CD1c-positive myeloid dendritic cell (primary cell): ENCODE results near the gene PPP4R4.

ENCODE experiments used
- DNase-seq: peaks from one replicate; pipeline ENCODE4 v3.0.0-alpha.2; 2016; ENCODE audit errors: extremely low spot score

Gene PPP4R4, protein sequence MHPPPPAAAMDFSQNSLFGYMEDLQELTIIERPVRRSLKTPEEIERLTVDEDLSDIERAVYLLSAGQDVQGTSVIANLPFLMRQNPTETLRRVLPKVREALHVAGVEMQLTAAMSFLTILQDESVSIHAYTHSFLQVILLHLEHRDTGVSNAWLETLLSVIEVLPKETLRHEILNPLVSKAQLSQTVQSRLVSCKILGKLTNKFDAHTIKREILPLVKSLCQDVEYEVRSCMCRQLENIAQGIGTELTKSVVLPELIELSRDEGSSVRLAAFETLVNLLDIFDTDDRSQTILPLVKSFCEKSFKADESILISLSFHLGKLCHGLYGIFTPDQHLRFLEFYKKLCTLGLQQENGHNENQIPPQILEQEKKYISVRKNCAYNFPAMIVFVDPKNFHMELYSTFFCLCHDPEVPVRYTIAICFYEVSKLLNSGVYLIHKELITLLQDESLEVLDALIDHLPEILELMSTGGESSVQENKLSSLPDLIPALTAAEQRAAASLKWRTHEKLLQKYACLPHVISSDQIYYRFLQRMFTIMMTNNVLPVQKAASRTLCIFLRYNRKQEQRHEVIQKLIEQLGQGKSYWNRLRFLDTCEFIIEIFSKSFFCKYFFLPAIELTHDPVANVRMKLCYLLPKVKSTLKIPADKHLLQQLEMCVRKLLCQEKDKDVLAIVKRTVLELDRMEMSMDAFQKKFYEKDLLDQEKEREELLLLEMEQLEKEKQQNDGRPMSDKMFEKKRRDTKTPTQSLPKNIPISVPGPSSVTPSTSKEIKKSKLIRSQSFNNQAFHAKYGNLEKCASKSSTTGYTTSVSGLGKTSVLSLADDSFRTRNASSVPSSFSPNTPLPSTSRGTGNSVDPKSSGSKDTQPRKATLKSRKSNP

GRCh38 chr14:94173885-94174603, at the start of gene PPP4R4:
Gene PPP4R4 (plus strand): TSS chr14:94174322. CDS start chr14:94174466, 144 bp downstream.
- DNase-seq, result peak; percentile 76

DNA sequence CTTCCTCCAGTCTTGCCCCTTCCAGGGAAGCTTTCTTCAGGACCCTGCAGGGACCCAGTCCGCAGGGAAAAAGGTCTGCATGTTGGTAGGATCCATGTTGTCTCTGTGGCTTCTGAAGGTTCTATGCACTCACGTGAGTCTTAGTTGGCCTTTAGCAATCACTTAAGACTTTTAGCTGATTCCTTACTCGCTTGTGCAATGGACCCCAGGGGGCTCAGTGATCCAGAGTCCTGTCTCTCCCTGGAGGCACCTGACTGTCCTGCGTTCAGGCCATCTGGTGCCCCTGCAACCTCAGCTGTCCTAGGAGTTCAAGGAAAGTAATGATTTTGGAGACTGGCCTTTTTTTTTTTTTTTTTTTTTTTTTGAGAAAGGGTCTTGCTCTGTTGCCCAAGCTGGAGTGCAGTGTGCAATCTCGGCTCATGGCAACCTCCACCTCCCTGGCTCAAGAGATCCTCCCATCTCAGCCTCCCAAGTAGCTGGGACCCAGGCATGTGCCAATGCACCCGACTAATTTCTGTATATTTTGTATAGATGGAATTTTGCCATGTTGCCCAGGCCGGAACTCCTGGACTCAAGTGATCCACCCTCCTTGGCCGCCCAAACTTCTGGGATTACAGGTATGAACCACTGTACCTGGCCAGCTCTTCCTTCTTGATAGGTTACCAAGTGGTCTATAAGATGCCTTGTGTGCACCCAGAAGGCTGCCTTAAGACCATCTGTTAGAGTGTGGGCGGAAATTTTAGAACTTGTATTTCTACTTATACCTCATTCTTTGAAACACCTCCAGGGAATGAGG, 49.3 kb upstream of the PPP4R4 start:
- no peak for DNase-seq

DNA sequence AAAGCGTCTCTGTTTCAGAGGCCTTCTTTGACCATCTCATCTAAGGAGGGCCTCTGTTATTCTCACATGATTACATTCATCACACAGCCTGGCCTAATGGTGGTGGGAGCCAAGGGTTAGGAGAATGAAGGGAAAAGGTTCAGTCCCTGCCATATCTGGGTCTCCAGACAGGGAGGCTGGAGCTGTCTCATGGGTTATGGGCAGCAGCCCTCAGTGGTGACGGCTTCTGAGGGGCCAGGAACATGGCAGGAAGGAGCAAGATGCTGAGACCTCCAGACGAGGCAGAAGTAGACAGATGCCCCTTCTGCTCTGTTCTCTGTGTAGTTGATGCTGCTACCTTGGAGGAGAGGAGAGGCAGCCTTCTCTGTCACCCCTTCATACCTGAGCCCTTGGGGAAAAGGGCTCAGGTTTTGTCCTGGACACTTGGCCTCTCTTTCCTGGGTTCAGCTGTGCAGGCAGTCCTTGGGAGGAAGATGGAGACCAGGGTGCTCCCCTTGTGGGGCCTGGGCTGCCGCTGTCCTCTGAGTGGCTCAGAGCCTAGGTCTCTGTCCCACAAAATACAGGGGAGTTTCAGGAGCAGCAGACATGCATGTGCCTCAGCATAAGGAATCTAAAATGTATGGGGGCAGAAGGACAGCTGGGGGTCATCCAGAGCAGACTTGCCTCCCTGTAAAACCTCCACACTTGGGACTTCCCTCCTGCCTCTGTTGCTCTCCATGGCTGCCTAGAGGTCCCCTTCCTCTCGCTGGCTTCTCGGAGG, 48.3 kb upstream of the PPP4R4 start:
- no peak for DNase-seq

DNA sequence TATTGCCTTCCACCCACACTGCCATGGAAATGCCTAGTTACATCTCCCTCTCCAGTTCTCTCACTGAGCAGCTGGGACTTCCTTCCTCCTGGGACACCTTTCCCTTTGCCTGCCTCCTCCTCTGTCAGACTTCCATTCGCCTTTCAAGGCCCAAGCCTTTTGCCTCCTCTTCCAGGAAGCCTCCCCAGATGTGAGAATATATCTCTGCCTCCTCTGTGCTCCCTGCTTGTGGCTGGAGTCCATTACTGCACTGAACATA, 47.8 kb upstream of the PPP4R4 start:
- no peak for DNase-seq

GRCh38 chr14:94126800-94127199, 47.3 kb upstream of the PPP4R4 start:
- no peak for DNase-seq

DNA sequence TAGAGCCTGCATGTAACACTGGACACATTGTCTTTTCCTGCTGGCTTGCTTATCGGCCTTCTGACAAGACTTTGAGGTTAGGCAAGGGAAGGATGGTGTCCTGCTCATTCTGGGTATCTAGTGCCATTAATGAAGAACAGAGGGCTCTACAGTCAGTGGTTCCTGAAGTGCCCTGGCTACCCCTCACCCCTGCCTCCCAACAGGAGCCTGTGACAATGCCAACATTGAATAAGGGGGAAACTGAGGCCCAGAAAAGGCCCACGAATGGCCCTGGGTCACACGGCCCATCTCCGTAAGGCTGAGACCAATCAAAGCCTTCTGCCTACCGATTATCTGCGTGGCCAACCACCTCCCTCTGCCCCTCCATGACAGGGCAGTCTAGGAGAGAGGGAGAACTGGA, 46.8 kb upstream of the PPP4R4 start:
- no peak for DNase-seq

DNA sequence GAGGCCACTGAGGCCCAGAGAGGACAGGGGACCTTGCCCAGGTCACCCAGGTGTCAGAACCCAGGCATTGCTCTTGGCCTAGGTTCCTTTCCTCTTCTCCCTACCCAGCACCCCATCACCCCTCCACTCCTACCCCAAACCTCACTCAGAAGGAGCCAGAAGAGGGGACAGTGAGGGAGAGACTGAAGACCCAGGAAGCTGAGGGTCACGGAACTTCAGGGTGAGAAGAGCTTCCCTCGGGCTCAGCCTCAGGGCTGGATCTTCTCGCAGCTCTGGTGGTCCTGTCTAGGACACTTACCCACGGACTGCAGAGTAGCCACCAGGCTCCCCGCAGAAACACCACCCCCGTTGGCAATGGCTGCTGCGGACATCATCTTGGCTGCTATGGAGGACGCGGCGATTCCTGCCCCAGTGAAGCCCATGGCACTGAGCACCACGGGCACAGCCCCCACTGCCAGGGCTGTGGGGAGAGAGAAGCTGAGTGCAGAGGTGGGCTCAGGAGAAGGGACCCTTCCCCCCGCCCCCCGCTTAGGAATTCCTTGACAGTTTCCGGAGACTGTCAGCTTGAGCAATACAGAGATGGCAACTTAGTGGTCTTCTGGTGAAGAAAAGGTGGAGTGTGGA, 45.8 kb upstream of the PPP4R4 start:
- no peak for DNase-seq

GRCh38 chr14:94129111-94129757, 44.9 kb upstream of the PPP4R4 start, which contains the start of gene IFI27L2:
Gene IFI27L2 (minus strand): TSS chr14:94129604. CDS start chr14:94129564, 40 bp downstream.
- peak; percentile 82 for DNase-seq

GRCh38 chr14:94129758-94130414, 44.2 kb upstream of the PPP4R4 start:
- DNase-seq, result peak; percentile 67

DNA sequence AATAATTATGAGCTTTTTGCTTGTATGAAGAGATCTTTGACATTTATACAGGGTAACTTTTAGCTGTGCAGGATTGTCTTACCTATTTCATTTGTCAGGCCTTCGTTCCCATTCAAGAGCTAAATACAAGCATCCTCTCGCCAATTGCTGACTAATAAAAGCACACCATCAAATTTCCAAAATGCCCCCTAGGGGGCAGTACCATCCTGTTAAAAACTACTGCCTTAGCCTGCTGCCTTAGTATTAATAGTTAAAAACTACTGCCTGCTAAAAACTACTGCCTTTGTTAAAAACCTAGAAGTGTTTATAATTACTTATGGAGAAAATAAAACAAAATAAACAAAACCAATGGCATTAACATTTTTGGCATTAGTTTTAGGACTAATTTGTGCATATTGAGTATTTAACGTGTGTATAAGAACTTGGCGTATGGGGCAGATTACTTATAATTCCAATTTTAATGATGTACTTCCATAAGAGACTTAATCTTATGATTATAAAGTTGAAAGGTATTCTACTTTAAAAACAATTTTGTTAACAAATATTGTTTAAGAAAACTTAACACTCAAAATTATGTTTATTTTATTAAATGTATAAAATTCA, 41.7 kb upstream of the PPP4R4 start:
- peak; percentile 79 for DNase-seq

DNA sequence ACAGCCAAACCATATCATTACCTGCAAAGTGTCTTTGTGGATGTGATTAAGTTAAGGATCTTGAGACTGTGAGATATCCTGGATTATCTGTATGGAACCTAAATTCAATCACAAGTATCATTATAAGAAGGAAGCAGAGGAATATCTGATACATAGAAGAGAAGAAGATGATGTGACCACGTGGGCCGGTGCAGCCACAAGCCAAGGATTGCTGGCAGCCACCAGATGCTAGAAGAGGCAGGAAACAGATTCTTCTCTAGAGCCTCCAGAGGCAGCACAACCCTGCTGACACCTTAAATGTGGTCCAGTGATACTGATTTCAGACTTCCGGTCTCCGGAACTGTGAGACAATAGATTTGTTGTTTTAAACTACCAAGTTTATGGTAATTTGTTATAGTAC, 38.6 kb upstream of the PPP4R4 start:
- no peak for DNase-seq

DNA sequence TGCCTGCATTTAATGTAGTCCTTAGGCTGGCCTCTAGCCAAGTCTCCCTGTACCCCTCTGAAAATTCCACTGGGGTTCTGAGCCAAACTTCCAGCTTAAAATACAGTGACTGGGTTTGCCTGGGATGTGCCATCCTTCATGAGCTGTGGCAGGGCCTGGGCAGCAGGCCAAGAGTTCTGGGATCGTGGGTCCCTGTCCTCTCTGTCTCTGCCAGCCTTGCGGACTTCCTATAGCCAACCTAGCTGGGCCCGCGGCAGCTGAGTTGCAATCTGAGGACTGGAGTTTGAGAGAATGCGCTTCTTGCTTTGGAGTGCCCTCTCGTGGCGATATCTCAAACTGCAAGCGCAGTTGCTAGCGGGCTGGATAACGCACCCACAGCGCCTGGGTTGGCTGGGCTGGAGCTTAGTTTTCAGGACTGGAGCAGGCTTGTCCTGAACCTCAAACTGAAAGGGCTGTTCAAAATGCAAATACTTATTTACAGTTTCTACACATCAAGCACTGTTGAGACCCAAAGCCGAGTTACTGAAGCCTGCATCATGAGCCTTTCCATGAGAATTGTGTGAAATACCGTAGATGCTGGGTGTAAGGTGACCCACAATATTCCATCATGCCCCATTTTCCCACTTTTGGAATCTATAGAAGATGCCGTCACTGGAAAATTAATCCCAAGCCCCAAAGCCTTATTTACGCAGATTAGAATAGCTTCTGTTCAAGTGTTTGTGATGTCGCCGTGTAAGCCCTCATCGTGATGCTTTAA, 37.4 kb upstream of the PPP4R4 start:
- DNase-seq, result peak; percentile 86

DNA sequence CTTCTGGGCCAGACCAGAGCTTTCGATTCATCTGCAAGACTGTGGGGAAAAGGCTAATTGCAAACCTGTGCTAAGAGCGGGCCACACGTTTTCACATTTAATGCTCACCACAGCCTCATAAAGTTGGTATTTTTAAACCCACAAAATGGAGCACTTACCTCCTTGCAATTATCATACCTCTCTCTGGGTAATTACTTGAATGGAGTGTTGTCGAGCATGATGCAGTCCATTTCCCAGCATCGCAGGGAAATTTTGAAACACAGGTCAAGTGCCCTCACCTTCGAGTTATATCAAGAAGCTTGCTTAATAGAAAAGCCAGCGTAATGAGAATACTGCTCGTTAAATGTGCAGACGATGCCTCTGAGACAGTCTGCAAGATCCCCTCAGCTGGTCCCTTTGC, 35.9 kb upstream of the PPP4R4 start:
- DNase-seq, result no peak

DNA sequence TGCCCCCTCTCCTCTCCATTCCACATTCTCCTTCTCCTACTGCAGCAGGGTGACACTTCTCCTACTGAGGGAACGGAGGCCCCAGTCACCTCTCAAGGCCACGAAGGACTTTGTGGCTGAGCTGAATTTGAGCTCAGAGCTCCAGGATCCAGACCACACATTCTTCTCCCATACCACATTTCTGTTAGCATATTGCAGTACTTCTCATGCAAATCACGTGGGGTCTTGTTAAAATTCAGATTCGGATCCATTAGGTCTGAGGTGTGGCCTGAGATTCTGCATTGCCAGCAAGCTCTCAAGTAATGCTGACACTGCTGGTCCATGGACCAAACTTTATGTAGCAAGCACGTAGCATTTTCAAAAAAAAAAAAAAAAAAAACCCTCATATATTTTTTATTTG, 35.1 kb upstream of the PPP4R4 start:
- no peak for DNase-seq

DNA sequence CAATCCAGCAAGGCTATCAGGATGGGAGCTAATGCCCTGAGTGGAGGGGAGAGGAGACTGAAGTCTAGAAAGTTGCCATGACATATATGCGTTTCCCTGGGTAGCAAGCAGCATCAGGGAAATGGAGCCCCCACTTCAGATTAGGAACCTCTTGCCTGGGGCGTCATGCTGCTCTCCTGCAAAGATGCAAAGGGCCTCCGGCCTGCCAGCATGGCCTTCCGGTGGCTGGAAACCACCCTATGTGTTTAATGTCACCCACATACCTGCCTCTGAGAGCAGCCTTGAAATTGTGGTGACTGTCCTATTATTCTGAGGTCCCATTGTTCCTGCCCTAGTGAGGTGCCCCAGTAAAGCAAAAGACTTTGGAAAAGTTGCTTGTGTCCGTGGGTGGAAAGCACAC, 34.7 kb upstream of the PPP4R4 start:
- DNase-seq, result no peak

- no peak for DNase-seq
These were observed 31.9 kb upstream of the PPP4R4 start for GRCh38 chr14:94142247-94142646.

DNA sequence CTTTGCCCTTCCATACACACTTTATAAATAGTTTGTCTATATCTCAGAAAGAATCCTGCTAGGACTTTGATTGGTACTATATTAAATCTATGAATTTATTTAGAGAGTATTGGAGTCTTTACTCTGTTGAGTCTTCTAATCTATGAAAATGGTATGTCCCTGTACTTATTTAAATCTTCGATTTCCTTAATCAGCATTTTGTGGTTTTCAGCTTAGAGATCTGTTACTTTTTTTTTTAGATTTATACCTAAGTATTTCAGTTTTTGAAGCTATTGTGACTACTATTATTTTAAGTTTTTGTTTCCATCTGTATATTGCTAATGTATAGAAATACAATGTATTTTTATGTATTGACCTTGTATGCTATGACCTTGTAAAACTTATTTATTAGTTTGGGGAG, 31.3 kb upstream of the PPP4R4 start:
- no peak for DNase-seq

GRCh38 chr14:94143239-94143638, 30.9 kb upstream of the PPP4R4 start:
- DNase-seq, result no peak
